Tibial nerve (tissue), 3 donors: ENCODE data around the gene OSBPL5.

Experiments
- CTCF ChIP-seq, 5 experiments: fragments of 200-600 bp in 3 of 5; fragments of 450-650 bp in 2 of 5; sonication (generic) in 3 of 5; IDR thresholded peaks; one replicate each; pipeline ENCODE4 v1.5.1; 2016 to 2019; ENCODE audit warnings: antibody characterized with exemption in 5 of 5, mild to moderate bottlenecking in 3 of 5, moderate library complexity in 2 of 5
- POLR2A ChIP-seq, 2 donors: fragments of 450-650 bp; IDR thresholded peaks; one replicate each; pipeline ENCODE4 v1.6.1; 2017; ENCODE audit warnings: antibody characterized with exemption in 2 of 2, mild to moderate bottlenecking in 2 of 2, moderate library complexity in 2 of 2

DNA sequence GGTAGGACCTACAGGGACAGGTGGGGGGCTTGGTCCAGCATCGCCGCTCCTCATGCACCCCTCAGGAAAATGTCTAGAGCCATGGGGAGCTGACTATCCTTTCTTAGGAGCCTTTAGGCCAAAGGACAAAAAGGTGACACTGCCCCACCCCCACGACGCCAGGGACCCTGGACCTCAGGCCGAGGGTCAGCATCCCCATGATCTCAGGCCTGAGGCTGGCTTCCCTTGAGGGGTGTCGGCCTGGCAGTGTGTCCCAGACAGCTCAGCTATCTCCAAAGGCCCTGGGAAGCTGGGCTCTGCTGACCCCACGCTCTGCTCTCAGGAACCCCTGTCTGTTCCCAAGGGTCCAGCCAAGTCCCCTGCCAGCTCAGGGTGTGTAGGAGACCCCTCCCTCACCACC, 37.2 kb upstream of the OSBPL5 start:
- TF ChIP-seq CTCF (IDR thresholded peaks at IDR 0.05) (no peak), POLR2A (IDR thresholded peaks at IDR 0.05) (no peak)
